Esophagus squamous epithelium (tissue), 4 donors: ENCODE results near the gene PLK5.

Source experiments
- POLR2A ChIP-seq, 4 donors: fragments of 450-650 bp; IDR thresholded peaks; one replicate each; pipeline ENCODE4 v1.6.1; 2017; ENCODE audit warnings: antibody characterized with exemption in 4 of 4, mild to moderate bottlenecking in 4 of 4, moderate library complexity in 3 of 4
- TF ChIP-seq, protein P1 (sequence below), 6 experiments: fragments of 450-650 bp in 4 of 6; fragments of 200-600 bp in 2 of 6; sonication (generic) in 2 of 6; IDR thresholded peaks; one replicate each; pipeline ENCODE4 v1.5.1; 2016 to 2019; ENCODE audit warnings: antibody characterized with exemption in 6 of 6, mild to moderate bottlenecking in 4 of 6, moderate library complexity in 4 of 6

DNA sequence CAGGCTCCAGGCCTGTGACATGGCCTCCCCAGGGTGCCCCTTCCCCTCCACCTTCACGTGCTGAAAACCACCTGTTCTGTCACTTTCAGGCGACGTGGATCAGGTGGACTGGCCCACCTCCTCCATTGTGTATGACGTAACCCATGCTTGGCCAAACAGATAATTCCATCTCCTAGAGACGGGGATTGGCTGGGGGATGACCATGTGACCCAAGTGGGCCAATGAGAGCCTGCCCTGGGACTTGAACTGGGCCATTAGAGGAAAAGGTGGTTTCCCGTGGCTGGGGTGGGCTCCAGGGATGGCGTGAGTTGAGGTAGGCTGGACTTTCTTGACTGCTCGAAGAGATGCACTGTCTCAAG is 7.5 kb upstream of the PLK5 start:
- TF ChIP-seq POLR2A (IDR thresholded peaks at IDR 0.05) = no peak
- TF ChIP-seq, protein P1, sequence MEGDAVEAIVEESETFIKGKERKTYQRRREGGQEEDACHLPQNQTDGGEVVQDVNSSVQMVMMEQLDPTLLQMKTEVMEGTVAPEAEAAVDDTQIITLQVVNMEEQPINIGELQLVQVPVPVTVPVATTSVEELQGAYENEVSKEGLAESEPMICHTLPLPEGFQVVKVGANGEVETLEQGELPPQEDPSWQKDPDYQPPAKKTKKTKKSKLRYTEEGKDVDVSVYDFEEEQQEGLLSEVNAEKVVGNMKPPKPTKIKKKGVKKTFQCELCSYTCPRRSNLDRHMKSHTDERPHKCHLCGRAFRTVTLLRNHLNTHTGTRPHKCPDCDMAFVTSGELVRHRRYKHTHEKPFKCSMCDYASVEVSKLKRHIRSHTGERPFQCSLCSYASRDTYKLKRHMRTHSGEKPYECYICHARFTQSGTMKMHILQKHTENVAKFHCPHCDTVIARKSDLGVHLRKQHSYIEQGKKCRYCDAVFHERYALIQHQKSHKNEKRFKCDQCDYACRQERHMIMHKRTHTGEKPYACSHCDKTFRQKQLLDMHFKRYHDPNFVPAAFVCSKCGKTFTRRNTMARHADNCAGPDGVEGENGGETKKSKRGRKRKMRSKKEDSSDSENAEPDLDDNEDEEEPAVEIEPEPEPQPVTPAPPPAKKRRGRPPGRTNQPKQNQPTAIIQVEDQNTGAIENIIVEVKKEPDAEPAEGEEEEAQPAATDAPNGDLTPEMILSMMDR (IDR thresholded peaks at IDR 0.05) = no peak
